ENCODE data around the gene RANBP1. TPM values are rescaled to one million over a fixed set of nuclear protein-coding genes. Genes with fewer than 3 reads are reported as not detected.
A peak's percentile ranks its signal among the peaks of the same experiment; 100 is the strongest.

The RANBP1 gene
- total and polyA plus RNA-seq, 9 of the 15 experiments (the other 6 are each of a cell fraction or from before 2014, with no cell fraction given) = 162 to 2,891 (median 1,289) TPM

GRCh38 chr22:20110359-20110985 lies 5.4 kb upstream of the RANBP1 start:
- Histone ChIP-seq H3K36me3 (ENCODE audit: control insufficient read depth, insufficient read depth, low read length) (peaks cover 100% of the 10 kb centered on the region), H4K20me1 (replicated peaks; ENCODE audit: control insufficient read depth, insufficient read depth, low read length) (peaks cover 65% of the 10 kb centered on the region), H3K27ac (ENCODE audit: extremely low read depth, low read depth, low read length) (peak overlapping the region; percentile 18; the same call in 1 of the 3 replicates), H3K27me3 (ENCODE audit: control insufficient read depth in 2 of 2, insufficient read depth in 2 of 2, low read length in 2 of 2) (no peaks in the 10 kb centered on the region), H3K4me3 (no peak overlapping the region), H3K4me2 (ENCODE audit: insufficient read depth, low read length) (no peak overlapping the region), H3K79me2 (ENCODE audit: control insufficient read depth, insufficient read depth, low read length) (peaks cover 13% of the 10 kb centered on the region), H3K4me1 (replicated peaks in 1 of 2; ENCODE audit: control insufficient read depth in 2 of 2, insufficient read depth in 2 of 2, low read length in 2 of 2) (peaks cover 2 to 74% of the 10 kb centered on the region in 2 experiments; a peak in 4 of 5 replicates), H3K9ac (ENCODE audit: insufficient read depth in 1 of 2, low read depth in 2 of 2, low read length in 2 of 2) (no peak overlapping the region; a peak in 1 of 4 replicates), H3K9me3 (replicated peaks; ENCODE audit: control insufficient read depth, insufficient read depth, low read depth, low read length) (no peaks in the 10 kb centered on the region), H3K9me1 (ENCODE audit: control insufficient read depth, insufficient read depth, low read length) (no peaks in the 10 kb centered on the region), H2AFZ (ENCODE audit: low read depth, low read length) (no peak overlapping the region)
- FAIRE-seq (no peak), ATAC-seq (peak; percentile 1; the same call in 2 of the 3 replicates), DNase-seq (ENCODE audit: extremely low read depth in 1 of 4, low spot score in 3 of 4) (no peak)
- TSS peak; percentile 50 for BruUV-seq (replicated peaks)
- 92% methylated on average over 9 of the region's 9 CpGs for WGBS (ENCODE audit: insufficient coverage, low coverage, missing lambda C conversion rate)
- ChIA-PET CTCF (ENCODE audit: low intra/inter-chr PET ratio) (interaction anchor here (1.2 kb wide), 1 partner anchor 148 kb away, joined by 4 read pairs; no protein-coding TSS in a partner anchor), POLR2A (interaction anchor here (0.6 to 20.7 kb wide), 16 partner anchors 7 to 140 kb away, joined by 3 to 513 read pairs (median 4); partner anchors contain the start of genes RANBP1 and TRMT2A)
- intact Hi-C loops (cut with micrococcal nuclease) (no loop called here), in situ Hi-C loops (cut with MboI) (loop anchor here (10.0 kb wide), 1 partner anchor 386 kb away; the partner anchor contains the start of gene GP1BB)
- TF ChIP-seq PREB (CRISPR knock-in tag; IDR thresholded peaks at IDR 0.05) (no peak), SETDB1 (IDR thresholded peaks at IDR 0.05; ENCODE audit: low read length) (peak; percentile 12), SIRT6 (IDR thresholded peaks at IDR 0.05; ENCODE audit: low read depth, low read length) (peak; percentile 21), HMG20A (CRISPR knock-in tag; conservative IDR thresholded peaks at IDR 0.05) (no peak), POLR2B (IDR thresholded peaks at IDR 0.05; ENCODE audit: low read depth, partially characterized antibody) (peak; percentile 22), SMAD3 (CRISPR knock-in tag; conservative IDR thresholded peaks at IDR 0.05) (no peak), NEUROD1 (IDR thresholded peaks at IDR 0.05; ENCODE audit: borderline replicate concordance, low read depth, low read length, partially characterized antibody) (peak; percentile 3), MAZ (CRISPR knock-in tag; conservative IDR thresholded peaks at IDR 0.05 in 1 of 2, IDR thresholded peaks at IDR 0.05 in 1 of 2) (0 out of 4 replicates have a peak, but pooled peaks of 1 of the 2 experiments have one; percentile 1), ZNF764 (CRISPR knock-in tag; IDR thresholded peaks at IDR 0.05; ENCODE audit: low read depth) (0 out of 2 replicates have a peak, but pooled peaks have one; percentile 2), PHTF2 (CRISPR knock-in tag; IDR thresholded peaks at IDR 0.05) (0 out of 2 replicates have a peak, but pooled peaks have one; percentile 6), NR2C2 (CRISPR knock-in tag; IDR thresholded peaks at IDR 0.05) (no peak), NR2C2 (tag; IDR thresholded peaks at IDR 0.05) (no peak), ZNF507 (tag; conservative IDR thresholded peaks at IDR 0.05) (no peak), ZNF253 (CRISPR knock-in tag; conservative IDR thresholded peaks at IDR 0.05) (0 out of 2 replicates have a peak, but pooled peaks have one; percentile 62), PML (IDR thresholded peaks at IDR 0.05; ENCODE audit: low read length) (peak; percentile 27; the same call in 1 of the 2 replicates), SMC3 (conservative IDR thresholded peaks at IDR 0.05; ENCODE audit: insufficient read depth, low read depth, low read length) (0 out of 2 replicates have a peak, but pooled peaks have one; percentile 4), ZNF41 (CRISPR knock-in tag; conservative IDR thresholded peaks at IDR 0.05) (0 out of 2 replicates have a peak, but pooled peaks have one; percentile 16), NFATC3 (IDR thresholded peaks at IDR 0.05) (peak; percentile 32; the same call in 1 of the 2 replicates), POLR2A (conservative IDR thresholded peaks at IDR 0.05) (0 out of 2 replicates have a peak, but pooled peaks have one; percentile 18), ZBTB34 (CRISPR knock-in tag; IDR thresholded peaks at IDR 0.05) (0 out of 2 replicates have a peak, but pooled peaks have one; percentile 19), MXI1 (IDR thresholded peaks at IDR 0.05; ENCODE audit: low read depth, low read length) (0 out of 2 replicates have a peak, but pooled peaks have one; percentile 41)

Data from K562 (cell line).